CD8-positive, alpha-beta memory T cell (primary cell): ENCODE data around the gene ARHGAP45. TPM values are rescaled to one million over a fixed set of nuclear protein-coding genes. Genes with fewer than 3 reads are reported as not detected.
"Not testable (repeated sequence)": the region's sequence is repeated elsewhere in the genome, so short reads cannot be mapped to it uniquely, and the experiment has no call there.

Experiments
- CTCF ChIA-PET: fragments of 350-600 bp; sonication (Branson Sonifier 250); formaldehyde crosslinking; loops from one replicate; lab custom pipeline; 2021; ENCODE audit warnings: antibody characterized with exemption; lab: Charles Lee
- POLR2A ChIA-PET: fragments of 350-600 bp; sonication (Branson Sonifier 250); formaldehyde crosslinking; loops from one replicate; lab custom pipeline; 2021; ENCODE audit warnings: antibody characterized with exemption; lab: Charles Lee
- DNase-seq, 5 donors: peaks; one replicate each; pipeline versions ENCODE4 v3.0.0 to v3.0.0-alpha.2; 2020 to 2022; ENCODE audit warnings: mixed read lengths in 1 of 5
- H3K27ac ChIP-seq: one replicate; pipeline ENCODE4 v1.7.0; 2013; ENCODE audit warnings: low read depth, mild to moderate bottlenecking, low read length, moderate library complexity
- H3K27me3 ChIP-seq: 2 replicates; pipeline ENCODE4 v1.7.0; 2013; ENCODE audit warnings: low read length, mild to moderate bottlenecking; ENCODE audit not compliant: insufficient read depth, poor library complexity, severe bottlenecking
- H3K36me3 ChIP-seq: 2 replicates; pipeline ENCODE4 v1.7.0; 2013; ENCODE audit warnings: mild to moderate bottlenecking, low read length, moderate library complexity; ENCODE audit not compliant: insufficient read depth
- H3K4me1 ChIP-seq: 2 replicates; pipeline ENCODE4 v1.7.0; 2013; ENCODE audit warnings: mild to moderate bottlenecking, low read length, moderate library complexity; ENCODE audit not compliant: insufficient read depth
- H3K4me3 ChIP-seq: 2 replicates; pipeline ENCODE4 v1.7.0; 2013; ENCODE audit warnings: mild to moderate bottlenecking, low read length
- H3K9me3 ChIP-seq: 2 replicates; pipeline ENCODE4 v1.7.0; 2013; ENCODE audit warnings: mild to moderate bottlenecking, low read length
- H3K27ac Mint-ChIP-seq, 8 donors: one replicate each; pipeline ENCODE4 v1.8.0; 2020 to 2021; ENCODE audit warnings: mixed read lengths in 8 of 8, mild to moderate bottlenecking in 6 of 8, inconsistent platforms in 3 of 8, moderate library complexity in 3 of 8
- H3K27me3 Mint-ChIP-seq, 2 donors: one replicate each; pipeline ENCODE4 v1.8.0; 2020 to 2021; ENCODE audit warnings: mixed read lengths in 2 of 2, mild to moderate bottlenecking in 1 of 2, moderate library complexity in 1 of 2
- H3K36me3 Mint-ChIP-seq, 3 donors: one replicate each; pipeline ENCODE4 v1.8.0; 2020 to 2021; ENCODE audit warnings: mixed read lengths in 3 of 3, inconsistent platforms in 1 of 3, mild to moderate bottlenecking in 1 of 3
- H3K4me1 Mint-ChIP-seq, 3 donors: one replicate each; pipeline ENCODE4 v1.8.0; 2020 to 2021; ENCODE audit warnings: mixed read lengths in 3 of 3, inconsistent platforms in 1 of 3, mild to moderate bottlenecking in 1 of 3
- H3K4me3 Mint-ChIP-seq, 7 donors: one replicate each; pipeline ENCODE4 v1.8.0; 2020 to 2021; ENCODE audit warnings: mixed read lengths in 7 of 7, mild to moderate bottlenecking in 6 of 7, moderate library complexity in 4 of 7, inconsistent platforms in 2 of 7
- H3K9me3 Mint-ChIP-seq, 5 donors: one replicate each; pipeline ENCODE4 v1.8.0; 2020 to 2022; ENCODE audit warnings: mixed read lengths in 5 of 5, mild to moderate bottlenecking in 3 of 5, moderate library complexity in 2 of 5, inconsistent platforms in 1 of 5
- polyA plus RNA-seq: library from polyadenylated mRNA; unstranded; fragments of 300-500 nt; fragmentation: Illumina TruSeq; gene quantifications from one replicate; pipeline ENCODE4 v1.2.3, GENCODE V29; 2021
- total RNA-seq, 2 experiments: library from RNA; stranded (reverse); gene quantifications; one replicate each; pipeline ENCODE4 v1.2.3, GENCODE V29; 2021

ARHGAP45 gene
- total and polyA plus RNA-seq, 3 experiments from 2014 or later, result 212 to 478 (median 220) TPM

GRCh38 chr19:1019980-1020867 lies 46.7 kb upstream of the ARHGAP45 start:
- H3K4me1 ChIP-seq, result peaks cover 60% of the 10 kb centered on the region
- peak in 1 of 5 donors; percentile 70 for DNase-seq
- H3K4me3 ChIP-seq, result peak overlapping the region; percentile 71
- Mint-ChIP-seq H3K27ac (peak overlapping the region; percentile 82 to 99 (median 92)), H3K4me3 (peak overlapping the region; percentile 76 to 95 (median 89)), H3K27me3 (peaks cover 0 to 6% of the 10 kb centered on the region in 2 donors), H3K4me1 (peaks cover 23 to 63% (median 41%) of the 10 kb centered on the region in 3 donors), H3K9me3 (peaks cover 0 to 3% (median 0%) of the 10 kb centered on the region in 5 donors), H3K36me3 (peaks cover 0 to 25% (median 0%) of the 10 kb centered on the region in 3 donors)
- H3K36me3 ChIP-seq, result peaks cover 5% of the 10 kb centered on the region
- ChIA-PET CTCF (interaction anchor here (1.0 to 4.2 kb wide), 9 partner anchors 9 to 99 kb away, joined by 3 to 15 read pairs (median 3); partner anchors contain the start of genes ARHGAP45, POLR2E and WDR18), POLR2A (interaction anchor here (1.0 to 1.9 kb wide), 5 partner anchors 10 to 68 kb away, joined by 3 to 18 read pairs (median 12); partner anchors contain the start of gene ARHGAP45)
- H3K27me3 ChIP-seq, result no peaks in the 10 kb centered on the region
- peak overlapping the region; percentile 97 for H3K27ac ChIP-seq
- H3K9me3 ChIP-seq, result no peaks in the 10 kb centered on the region

- peak within 1 kb of the TSS; percentile 71 for H3K4me3 ChIP-seq
- peak within 1 kb of the TSS; percentile 98 to 100 (median 99) for H3K27ac Mint-ChIP-seq
- peaks cover 0 to 3% (median 0%) of the 10 kb centered on the region in 5 donors for H3K9me3 Mint-ChIP-seq
- H3K9me3 ChIP-seq, result no peaks in the 10 kb centered on the region
- peaks cover 0 to 6% of the 10 kb centered on the region in 2 donors for H3K27me3 Mint-ChIP-seq
- H3K36me3 ChIP-seq, result peaks cover 5% of the 10 kb centered on the region
- POLR2A ChIA-PET, result interaction anchor here (0.6 to 2.6 kb wide), 16 partner anchors 8 to 392 kb away, joined by 3 to 24 read pairs (median 6); partner anchors contain the start of genes ABCA7, ARHGAP45, CIRBP and GPX4
- CTCF ChIA-PET, result interaction anchor here (0.7 to 4.2 kb wide), 11 partner anchors 10 to 223 kb away, joined by 3 to 15 read pairs (median 5); partner anchors contain the start of genes ABCA7, ARHGAP45, GRIN3B and WDR18
- H3K4me1 Mint-ChIP-seq, result peaks cover 24 to 60% (median 44%) of the 10 kb centered on the region in 3 donors
- no peaks in the 10 kb centered on the region for H3K27me3 ChIP-seq
- DNase-seq, result peak; percentile 96 to 99 (median 98)
- H3K4me1 ChIP-seq, result peaks cover 59% of the 10 kb centered on the region
- H3K36me3 Mint-ChIP-seq, result peaks cover 0 to 22% (median 0%) of the 10 kb centered on the region in 3 donors
- H3K4me3 Mint-ChIP-seq, result peak within 1 kb of the TSS; percentile 76 to 95 (median 89)
- H3K27ac ChIP-seq, result peak within 1 kb of the TSS; percentile 97
Measured at GRCh38 chr19:1020868-1021425, 46.0 kb upstream of the ARHGAP45 start, which contains the start of gene TMEM259. TMEM259 (minus strand) TSS chr19:1021123; CDS start chr19:1020996, 127 bp downstream.

- not testable (repeated sequence) for DNase-seq, H3K27me3 Mint-ChIP-seq, H3K9me3 Mint-ChIP-seq, H3K27ac ChIP-seq, H3K36me3 ChIP-seq, H3K9me3 ChIP-seq, H3K27me3 ChIP-seq, H3K4me3 ChIP-seq
- ChIA-PET CTCF (interaction anchor here (1.2 to 2.2 kb wide), 2 partner anchors 41 to 56 kb away, joined by 4 to 7 read pairs; no protein-coding TSS in a partner anchor), POLR2A (interaction anchor here (0.6 kb wide), 1 partner anchor 707 kb away, joined by 4 read pairs; no protein-coding TSS in a partner anchor)
- H3K27ac Mint-ChIP-seq, result peak overlapping the region in 2 of 8 donors; percentile 42 to 43
- H3K4me1 Mint-ChIP-seq, result peaks cover 18 to 46% (median 29%) of the 10 kb centered on the region in 3 donors
- peak overlapping the region in 2 of 7 donors; percentile 56 to 70 for H3K4me3 Mint-ChIP-seq
- H3K36me3 Mint-ChIP-seq, result peaks cover 0 to 23% (median 0%) of the 10 kb centered on the region in 3 donors
- peaks cover 34% of the 10 kb centered on the region for H3K4me1 ChIP-seq
Measured at GRCh38 chr19:1023883-1024188, 43.1 kb upstream of the ARHGAP45 start.

GRCh38 chr19:1025080-1025479 lies 41.9 kb upstream of the ARHGAP45 start:
- Mint-ChIP-seq H3K4me3 (peak overlapping the region in 5 of 7 donors; percentile 48 to 84 (median 63)), H3K36me3 (peaks cover 0 to 23% (median 0%) of the 10 kb centered on the region in 3 donors), H3K4me1 (peaks cover 22 to 40% (median 27%) of the 10 kb centered on the region in 3 donors), H3K27ac (peak overlapping the region in 4 of 8 donors; percentile 6 to 58 (median 52))
- not testable (repeated sequence) for H3K27me3 Mint-ChIP-seq, H3K9me3 ChIP-seq, DNase-seq, H3K27ac ChIP-seq, H3K27me3 ChIP-seq, H3K9me3 Mint-ChIP-seq, H3K4me3 ChIP-seq, H3K36me3 ChIP-seq
- POLR2A ChIA-PET, result interaction anchor here (0.7 to 9.2 kb wide), 7 partner anchors 14 to 828 kb away, joined by 3 to 143 read pairs (median 6); partner anchors contain the start of genes ABCA7 and ARHGAP45
- CTCF ChIA-PET, result interaction anchor here (1.3 to 8.4 kb wide), 2 partner anchors 15 to 41 kb away, joined by 4 to 62 read pairs; partner anchors contain the start of genes ABCA7 and ARHGAP45
- H3K4me1 ChIP-seq, result peaks cover 34% of the 10 kb centered on the region

GRCh38 chr19:1025960-1026782 lies 40.8 kb upstream of the ARHGAP45 start, which contains the start of gene CNN2:
CNN2 (plus strand) TSS chr19:1026608; CDS start chr19:1026662, 54 bp downstream.
- peaks cover 0 to 8% of the 10 kb centered on the region in 2 donors for H3K27me3 Mint-ChIP-seq
- H3K4me1 ChIP-seq, result peaks cover 40% of the 10 kb centered on the region
- peak within 1 kb of the TSS; percentile 82 to 99 (median 96) for H3K27ac Mint-ChIP-seq
- no peaks in the 10 kb centered on the region for H3K9me3 ChIP-seq
- H3K4me1 Mint-ChIP-seq, result peaks cover 28 to 47% (median 34%) of the 10 kb centered on the region in 3 donors
- peak within 1 kb of the TSS; percentile 92 for H3K4me3 ChIP-seq
- CTCF ChIA-PET, result interaction anchor here (0.8 to 8.4 kb wide), 13 partner anchors 10 to 240 kb away, joined by 3 to 62 read pairs (median 4); partner anchors contain the start of genes ABCA7, ARHGAP45 and WDR18
- H3K27me3 ChIP-seq, result no peaks in the 10 kb centered on the region
- H3K9me3 Mint-ChIP-seq, result peaks cover 0 to 1% (median 0%) of the 10 kb centered on the region in 5 donors
- H3K36me3 Mint-ChIP-seq, result peaks cover 0 to 27% (median 7%) of the 10 kb centered on the region in 3 donors
- peak within 1 kb of the TSS; percentile 89 for H3K27ac ChIP-seq
- DNase-seq, result peak; percentile 58 to 71 (median 68)
- POLR2A ChIA-PET, result interaction anchor here (0.7 to 9.2 kb wide), 12 partner anchors 9 to 100 kb away, joined by 3 to 143 read pairs (median 8); partner anchors contain the start of genes ABCA7 and ARHGAP45
- H3K4me3 Mint-ChIP-seq, result peak within 1 kb of the TSS; percentile 95 to 99 (median 98)
- no peaks in the 10 kb centered on the region for H3K36me3 ChIP-seq

GRCh38 chr19:1026783-1027649 lies 40.0 kb upstream of the ARHGAP45 start:
- POLR2A ChIA-PET, result interaction anchor here (0.6 to 9.2 kb wide), 13 partner anchors 8 to 483 kb away, joined by 3 to 143 read pairs (median 6); partner anchors contain the start of genes ABCA7, ARHGAP45, CIRBP and GZMM
- peak overlapping the region; percentile 82 to 99 (median 96) for H3K27ac Mint-ChIP-seq
- H3K4me3 ChIP-seq, result peak overlapping the region; percentile 92
- peaks cover 38% of the 10 kb centered on the region for H3K4me1 ChIP-seq
- CTCF ChIA-PET, result interaction anchor here (0.8 to 8.4 kb wide), 16 partner anchors 9 to 242 kb away, joined by 3 to 62 read pairs (median 4); partner anchors contain the start of genes ABCA7, ARHGAP45, CIRBP and WDR18
- peaks cover 23 to 40% (median 27%) of the 10 kb centered on the region in 3 donors for H3K4me1 Mint-ChIP-seq
- H3K27ac ChIP-seq, result peak overlapping the region; percentile 89
- no peaks in the 10 kb centered on the region for H3K9me3 ChIP-seq
- H3K9me3 Mint-ChIP-seq, result no peaks in the 10 kb centered on the region
- peaks cover 4% of the 10 kb centered on the region for H3K36me3 ChIP-seq
- peak in 2 of 5 donors; percentile 33 to 51 for DNase-seq
- H3K36me3 Mint-ChIP-seq, result peaks cover 0 to 25% (median 7%) of the 10 kb centered on the region in 3 donors
- no peaks in the 10 kb centered on the region for H3K27me3 ChIP-seq
- peak overlapping the region; percentile 95 to 99 (median 98) for H3K4me3 Mint-ChIP-seq
- peaks cover 0 to 4% of the 10 kb centered on the region in 2 donors for H3K27me3 Mint-ChIP-seq
